GM18868 (cell line): ENCODE results near the gene CDS2.

Experiments used
- ATAC-seq: cut with Tn5 transposase; IDR thresholded peaks from one replicate; pipeline ENCODE4 v1.9.1; 2021; ENCODE audit warnings: mild to moderate bottlenecking, moderate library complexity; ENCODE audit not compliant: unreplicated experiment

The CDS2 gene

DNA sequence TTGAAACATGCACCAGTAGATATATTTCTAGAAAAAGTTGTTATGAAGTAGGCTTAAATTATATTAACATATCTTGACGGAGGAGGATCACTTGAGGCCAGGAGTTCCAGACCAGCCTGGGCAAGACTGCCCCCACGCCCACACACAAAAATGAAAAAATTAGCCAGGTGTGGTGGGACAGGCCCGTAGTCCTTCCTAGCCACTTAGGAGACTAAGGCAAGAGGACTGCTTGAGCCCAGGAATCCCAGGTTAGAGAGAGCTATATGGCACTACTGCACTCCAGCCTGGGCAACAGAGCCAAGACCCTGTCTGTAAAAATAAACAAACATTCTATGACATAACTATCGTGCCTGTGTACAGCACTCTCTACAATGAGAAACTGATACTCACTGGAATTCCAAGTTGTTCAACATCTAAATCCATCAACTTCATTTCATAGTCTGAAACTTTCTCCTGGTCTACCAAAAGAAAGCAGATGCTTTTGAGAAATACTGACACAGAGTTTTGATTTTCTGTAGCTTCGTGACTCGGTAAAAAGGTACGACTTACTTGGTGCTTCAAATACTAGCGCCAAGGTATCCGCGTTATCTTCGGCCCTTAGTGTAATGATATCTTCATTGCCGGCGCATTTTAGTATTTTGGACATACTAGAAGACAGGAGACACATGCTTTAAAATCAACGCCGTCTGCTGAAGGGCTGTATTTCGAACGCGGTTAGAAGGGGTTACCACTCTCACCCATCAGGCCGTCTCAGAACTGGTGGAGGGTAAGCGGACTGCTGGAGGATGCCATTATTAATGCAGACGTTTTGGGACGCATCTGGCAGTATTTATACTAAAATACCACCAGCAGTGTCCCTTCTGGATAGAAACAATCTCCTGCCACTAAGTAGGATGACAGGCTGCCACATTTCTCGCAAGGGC is 8.3 kb upstream of the CDS2 start:
- ATAC-seq = no peak

DNA sequence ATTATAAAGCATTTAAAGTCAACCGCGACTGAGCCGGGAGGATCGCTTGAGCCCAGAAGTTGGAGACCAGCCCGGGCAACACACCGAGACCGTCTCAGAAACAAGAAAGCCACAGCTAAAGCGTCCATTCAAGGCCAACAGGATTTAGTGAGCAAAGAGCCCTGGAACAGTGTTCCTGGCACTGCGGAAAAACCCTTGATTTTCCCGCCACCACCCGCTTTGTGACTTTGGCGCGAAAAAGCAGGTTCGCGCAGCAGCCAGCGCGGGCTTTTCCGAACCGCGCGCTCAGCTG is 7.7 kb upstream of the CDS2 start:
- ATAC-seq = no peak

- peak; percentile 95 for ATAC-seq
Observed at GRCh38 chr20:5119435-5120184, 7.2 kb upstream of the CDS2 start, which contains the start of gene PCNA. PCNA (minus strand) TSS chr20:5119958; CDS start chr20:5119798, 160 bp downstream.

GRCh38 chr20:5120185-5120476 is 6.7 kb upstream of the CDS2 start:
- no peak for ATAC-seq

DNA sequence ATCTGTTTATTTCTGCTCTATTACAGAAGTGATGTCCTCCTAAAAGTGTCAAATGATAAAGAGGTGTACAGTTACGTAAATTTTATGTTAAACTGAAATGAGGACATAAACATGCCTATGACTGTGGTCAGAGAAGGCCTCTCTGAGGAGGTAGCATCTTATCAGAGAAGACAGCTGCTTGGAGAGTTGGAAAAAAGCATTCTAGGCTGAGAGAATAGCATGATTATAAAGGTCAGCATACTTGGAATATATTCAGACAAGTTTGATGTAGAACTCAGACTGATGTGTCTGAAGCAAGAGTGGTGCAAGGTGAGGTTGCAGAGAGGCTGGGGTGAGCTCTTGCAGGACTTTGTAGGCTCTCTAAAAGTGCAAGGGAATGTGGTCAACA is 3.9 kb upstream of the CDS2 start:
- no peak for ATAC-seq

- peak; percentile 37 for ATAC-seq
Observed at GRCh38 chr20:5127204-5127858, 523 bp downstream of the CDS2 start.

- no peak for ATAC-seq
Observed at GRCh38 chr20:5127859-5128424, 1.1 kb downstream of the CDS2 start.

DNA sequence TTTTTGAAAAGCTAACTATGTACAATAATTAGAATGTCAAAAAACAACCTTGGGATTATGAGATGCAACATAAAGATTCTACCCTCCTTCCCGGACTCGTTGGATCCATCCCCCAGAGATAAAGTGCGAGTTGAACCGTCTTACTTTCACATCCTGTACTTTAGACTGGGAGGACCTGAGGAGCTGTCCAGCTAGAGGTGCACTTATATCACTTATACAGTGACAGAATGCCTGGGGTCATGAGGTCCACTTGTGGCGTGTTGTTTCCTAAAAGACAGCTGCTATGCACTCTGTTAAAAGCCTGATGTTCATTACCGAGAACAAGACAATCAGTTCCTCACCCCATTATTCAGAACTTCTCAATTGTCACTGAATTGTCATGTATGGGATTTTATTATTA is 2.1 kb downstream of the CDS2 start:
- no peak for ATAC-seq

- no peak for ATAC-seq
Observed at GRCh38 chr20:5131502-5131901, 4.7 kb downstream of the CDS2 start.

DNA sequence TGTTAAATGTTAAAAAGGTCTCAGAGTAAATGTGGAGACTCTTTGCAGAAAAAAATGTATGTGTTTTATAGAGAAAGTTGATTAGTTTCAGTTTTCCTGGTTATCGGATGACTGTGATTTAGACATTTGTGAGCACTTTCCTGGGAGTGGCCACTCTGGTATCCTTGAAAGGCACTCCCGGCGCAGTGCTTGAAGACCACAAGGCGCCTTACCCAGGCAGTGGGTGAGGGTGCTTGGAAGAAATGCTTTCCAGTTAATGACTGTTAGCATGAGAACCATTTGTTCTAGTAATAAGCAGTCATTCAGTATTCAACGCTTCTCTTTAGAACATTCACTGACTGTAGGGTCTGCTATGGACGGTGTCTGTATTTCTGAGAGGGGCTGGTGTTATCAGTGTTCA is 7.2 kb downstream of the CDS2 start:
- ATAC-seq = no peak

- peak; percentile 65 for ATAC-seq
Observed at GRCh38 chr20:5135363-5136012, 8.7 kb downstream of the CDS2 start.

- ATAC-seq = peak; percentile 28
Observed at GRCh38 chr20:5136096-5136495, 9.3 kb downstream of the CDS2 start.

DNA sequence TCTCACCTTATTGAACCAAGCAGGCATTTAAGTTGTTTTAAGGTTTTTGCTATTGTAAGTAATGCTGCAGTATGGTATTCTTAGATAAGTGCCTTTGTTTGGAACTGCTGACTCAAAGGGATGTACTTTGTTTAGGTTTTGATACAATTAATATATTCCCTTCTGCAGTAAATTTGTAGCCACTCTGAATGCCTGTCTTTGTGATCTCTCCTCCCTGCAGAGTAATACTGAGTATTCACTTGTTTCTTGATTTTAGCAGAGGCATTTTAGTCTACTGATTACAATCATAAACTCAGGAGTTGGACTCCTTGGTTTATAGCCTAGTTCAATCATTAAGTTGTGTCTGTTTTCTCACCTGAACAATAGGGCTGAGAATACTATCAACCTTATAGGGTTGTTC is 13.4 kb downstream of the CDS2 start:
- no peak for ATAC-seq

DNA sequence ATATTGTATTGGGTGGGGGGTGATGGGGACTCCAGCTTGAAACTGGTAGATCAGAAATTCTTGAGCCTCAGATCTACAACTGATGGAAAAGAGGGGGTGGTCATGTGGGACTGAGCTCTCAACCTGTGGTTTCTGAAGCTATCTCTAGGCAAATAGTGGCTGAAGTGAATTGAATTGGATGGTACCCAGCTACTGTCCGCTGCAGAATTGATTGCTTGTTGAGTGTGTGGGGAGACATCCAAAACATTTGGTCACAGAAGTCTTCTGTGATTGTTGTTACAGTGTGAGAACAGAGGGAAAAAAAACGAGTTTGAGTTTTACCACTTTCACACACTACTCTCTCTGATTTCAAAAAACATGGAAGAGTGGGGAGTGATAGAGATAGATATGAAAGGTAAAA is 14.8 kb downstream of the CDS2 start:
- ATAC-seq = no peak

DNA sequence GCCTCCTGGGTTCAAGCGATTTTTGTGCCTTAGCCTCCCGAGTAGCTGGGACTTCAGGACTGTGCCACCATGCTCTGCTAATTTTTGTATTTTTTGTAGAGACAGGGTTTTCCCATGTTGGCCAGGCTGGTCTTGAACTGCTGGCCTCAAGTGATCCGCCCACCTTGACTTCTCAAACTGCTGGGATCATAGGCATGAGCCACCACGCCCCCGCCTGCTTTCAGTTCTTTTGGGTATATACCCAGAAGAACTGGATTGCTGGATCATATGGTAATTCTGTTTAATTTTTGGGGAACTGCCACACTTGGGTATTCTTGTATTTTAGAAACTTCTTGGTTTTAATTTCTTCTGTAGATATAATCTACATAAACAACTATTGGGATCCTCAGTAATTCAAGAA is 17.0 kb downstream of the CDS2 start:
- ATAC-seq = no peak

DNA sequence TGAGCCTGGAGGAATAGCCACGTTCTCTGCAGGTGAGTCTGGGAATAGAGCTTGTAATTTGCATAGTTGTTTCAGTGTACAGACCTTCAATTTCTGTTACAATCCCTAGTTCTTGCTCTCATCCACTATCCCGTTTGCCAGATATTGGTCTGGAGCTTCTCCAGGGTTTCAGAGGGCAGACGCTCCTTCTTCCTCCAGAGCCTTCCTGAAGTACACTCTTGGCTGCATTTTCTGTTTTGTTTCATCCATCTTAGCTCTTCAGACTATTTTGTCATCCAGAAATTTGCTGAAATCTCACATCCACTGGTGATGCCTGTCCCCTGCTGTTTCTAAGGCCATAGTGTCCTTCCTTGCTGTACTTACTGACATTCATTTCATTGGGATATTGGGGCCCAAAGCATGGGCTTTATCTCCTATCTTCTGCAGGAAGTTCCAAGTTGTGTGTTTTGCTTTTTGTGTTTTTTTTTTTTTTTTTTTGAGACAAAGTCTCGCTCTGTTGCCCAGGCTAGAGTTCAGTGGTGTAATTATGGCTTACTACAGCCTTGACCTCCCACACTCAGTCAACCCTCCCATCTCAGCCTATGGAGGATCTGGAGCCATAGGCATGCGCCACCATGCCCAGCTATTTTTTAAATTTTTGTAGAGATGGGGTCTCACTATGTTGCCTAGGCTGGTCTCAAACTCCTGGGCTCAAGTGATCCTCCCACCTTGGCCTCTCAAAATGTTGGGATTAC is 18.7 kb downstream of the CDS2 start:
- ATAC-seq = no peak

DNA sequence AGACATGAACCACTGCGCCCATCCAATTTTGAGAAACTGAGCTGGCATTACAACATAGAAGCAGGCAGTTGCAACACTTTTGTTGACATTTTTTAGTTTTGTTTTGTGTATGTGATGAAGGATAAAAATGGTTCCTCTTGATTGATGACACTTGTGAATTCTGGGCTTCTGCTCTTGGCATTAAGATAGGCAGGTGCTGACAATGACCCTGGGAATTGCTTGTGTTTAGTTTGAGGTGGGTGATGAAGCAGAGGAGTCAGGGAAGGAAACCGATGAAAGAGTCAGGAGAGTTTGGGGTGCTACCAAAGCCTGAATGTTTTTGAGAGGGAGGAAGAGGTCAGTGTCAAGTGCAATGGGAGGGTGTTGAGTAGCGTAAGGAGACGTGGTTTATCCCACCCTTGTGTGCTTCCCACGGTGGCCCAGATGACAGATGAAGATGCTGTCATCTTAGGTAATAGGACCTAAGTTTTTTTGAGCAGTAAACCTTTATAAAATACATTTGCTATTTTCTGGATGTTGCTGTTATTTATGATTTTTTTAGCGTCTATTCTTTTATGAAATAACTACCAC is 19.4 kb downstream of the CDS2 start:
- no peak for ATAC-seq

DNA sequence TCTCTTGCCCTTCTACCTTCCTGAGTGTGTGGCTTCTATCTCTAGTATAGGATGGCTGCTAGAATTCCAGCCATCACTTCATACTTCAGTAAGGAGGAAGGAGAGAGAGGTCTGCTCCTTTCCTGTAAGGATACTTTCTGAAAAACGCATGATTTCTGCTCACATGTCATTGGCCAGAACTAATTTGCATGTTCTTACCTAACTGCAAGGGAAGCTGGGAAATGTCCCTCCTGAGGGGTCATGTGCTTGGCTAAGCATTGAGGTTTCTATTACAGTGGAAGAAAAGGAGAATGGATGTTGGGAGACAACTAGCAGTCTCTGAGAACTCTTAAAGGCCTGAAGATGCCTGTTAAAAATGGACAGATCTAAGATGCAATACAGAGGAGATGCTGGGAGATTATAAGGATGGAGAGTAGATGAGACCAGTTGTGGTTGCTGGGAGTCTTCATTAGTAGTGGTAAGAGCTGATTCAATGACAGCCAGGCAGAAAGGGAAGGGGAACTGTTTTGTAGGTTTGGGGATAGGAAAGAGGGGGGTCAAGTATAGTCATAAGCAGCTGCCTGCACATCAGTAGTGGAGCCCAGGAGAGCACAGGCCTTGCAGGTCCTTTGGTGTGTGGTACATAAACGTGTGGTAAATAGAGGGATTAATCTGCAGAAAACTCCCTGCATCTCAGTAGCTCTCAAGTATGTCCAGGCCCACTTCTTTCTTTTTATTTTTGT is 20.2 kb downstream of the CDS2 start:
- ATAC-seq = no peak

GRCh38 chr20:5148581-5148980 is 21.8 kb downstream of the CDS2 start:
- no peak for ATAC-seq

DNA sequence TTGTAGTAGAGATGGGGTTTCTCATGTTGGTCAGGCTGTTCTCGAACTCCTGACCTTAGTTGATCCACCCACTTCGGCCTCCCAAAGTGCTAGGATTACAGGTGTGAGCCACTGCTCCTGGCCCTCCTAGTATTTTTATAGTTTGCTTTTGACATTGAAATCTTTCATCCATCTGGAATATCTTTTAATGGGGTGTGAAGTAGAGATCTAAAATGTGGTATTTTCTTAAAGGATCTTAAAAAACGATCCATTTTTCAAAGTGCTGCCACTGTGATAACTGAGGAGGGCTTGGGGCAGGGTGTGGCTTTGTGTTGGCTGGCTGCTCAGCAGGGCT is 23.1 kb downstream of the CDS2 start:
- ATAC-seq = no peak
